DOHH2 (cell line): ENCODE measurements around the gene CCT8L2.
"Not testable (repeated sequence)": the region's sequence is repeated elsewhere in the genome, so short reads cannot be mapped to it uniquely, and the experiment has no call there.

Experiments
- H3F3A ChIP-seq: fragments of 200-600 bp; sonication (generic), shearing (Covaris generic); 2 replicates; pipeline ENCODE4 v1.6.0; 2016; ENCODE audit warnings: antibody characterized with exemption, mild to moderate bottlenecking; ENCODE audit not compliant: control insufficient read depth, insufficient read depth
- H3K27ac ChIP-seq: fragments of 200-600 bp; sonication (generic); 2 replicates; pipeline ENCODE4 v1.5.1; 2014; ENCODE audit warnings: low read depth, mild to moderate bottlenecking, low read length, moderate library complexity
- H3K27me3 ChIP-seq: fragments of 200-600 bp; sonication (generic); 2 replicates; pipeline ENCODE4 v1.6.1; 2014; ENCODE audit warnings: mild to moderate bottlenecking, low read length, mixed read lengths; ENCODE audit not compliant: control insufficient read depth
- H3K36me3 ChIP-seq: fragments of 200-600 bp; sonication (generic); 2 replicates; pipeline ENCODE4 v1.6.1; 2014; ENCODE audit warnings: mild to moderate bottlenecking, low read length, moderate library complexity, mixed read lengths; ENCODE audit not compliant: control insufficient read depth
- H3K4me1 ChIP-seq: fragments of 200-600 bp; sonication (generic); 2 replicates; pipeline ENCODE4 v1.6.1; 2014; ENCODE audit warnings: mild to moderate bottlenecking, low read length, mixed read lengths; ENCODE audit not compliant: control insufficient read depth
- H3K4me2 ChIP-seq: fragments of 200-600 bp; sonication (generic); 2 replicates; pipeline ENCODE4 v1.6.0; 2014; ENCODE audit warnings: mild to moderate bottlenecking, low read length, moderate library complexity
- H3K4me3 ChIP-seq: fragments of 200-600 bp; sonication (generic); 2 replicates; pipeline ENCODE4 v1.5.1; 2014; ENCODE audit warnings: mild to moderate bottlenecking, low read length, mixed read lengths
- H3K79me2 ChIP-seq: fragments of 200-600 bp; sonication (generic); 2 replicates; pipeline ENCODE4 v1.6.1; 2014; ENCODE audit warnings: mild to moderate bottlenecking, low read length, mixed read lengths; ENCODE audit not compliant: control insufficient read depth
- H3K9me2 ChIP-seq: fragments of 200-600 bp; sonication (generic); replicated peaks from 2 replicates; pipeline ENCODE4 v1.6.1; 2014; ENCODE audit warnings: mild to moderate bottlenecking, low read length, mixed read lengths; ENCODE audit not compliant: control insufficient read depth
- H3K9me3 ChIP-seq: fragments of 200-600 bp; sonication (generic); 2 replicates; pipeline ENCODE4 v1.6.1; 2014; ENCODE audit warnings: antibody characterized with exemption, low read length, mixed read lengths; ENCODE audit not compliant: control insufficient read depth, insufficient read depth
- H4K20me1 ChIP-seq: fragments of 200-600 bp; sonication (generic); 2 replicates; pipeline ENCODE4 v1.6.0; 2014; ENCODE audit warnings: low read depth, mild to moderate bottlenecking, antibody characterized with exemption, low read length, moderate library complexity; ENCODE audit not compliant: control insufficient read depth, insufficient read depth
- EZH2phosphoT487 ChIP-seq: fragments of 200-600 bp; sonication (generic); IDR thresholded peaks from 2 replicates; pipeline ENCODE4 v1.6.1; 2017; ENCODE audit warnings: borderline replicate concordance, mild to moderate bottlenecking, antibody characterized with exemption, low read length, moderate library complexity, mixed read lengths
- TF ChIP-seq, protein P1 (sequence below): fragments of 200-600 bp; sonication (generic); IDR thresholded peaks from one replicate; pipeline ENCODE4 v1.5.1; 2014; ENCODE audit warnings: antibody characterized with exemption, mild to moderate bottlenecking, low read depth, low read length; ENCODE audit not compliant: poor library complexity, severe bottlenecking

The CCT8L2 gene

DNA sequence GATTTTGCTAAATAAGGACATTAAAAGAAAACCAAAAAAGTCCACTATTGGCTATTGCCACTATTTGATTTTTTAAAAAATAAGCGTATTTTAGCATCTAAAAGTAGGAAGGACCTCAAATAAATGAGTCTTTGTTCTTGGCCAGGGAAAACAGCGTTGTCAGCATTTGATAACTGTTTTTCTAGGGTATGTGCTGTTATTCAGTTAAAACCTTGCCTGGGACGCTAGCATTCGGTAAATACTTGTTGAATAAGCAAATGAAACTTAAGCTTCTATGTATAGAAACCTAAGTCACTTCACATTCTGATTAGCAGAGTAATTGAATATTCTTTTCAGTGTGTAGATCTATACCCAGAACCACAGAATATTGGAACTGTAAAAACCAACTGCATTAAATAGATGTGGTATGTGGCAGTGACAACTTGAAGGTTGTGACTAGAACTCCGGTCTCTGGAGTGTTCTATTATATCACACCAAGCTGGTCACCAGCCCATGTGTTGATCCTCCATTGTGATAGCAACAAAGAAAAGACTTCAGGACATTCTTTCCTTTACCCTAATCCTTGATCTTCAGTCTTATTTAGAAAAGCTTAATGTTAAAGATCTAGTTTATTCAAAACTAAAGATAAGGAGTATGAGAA, 23.1 kb upstream of the CCT8L2 start:
- H3K9me3 ChIP-seq, H3K27ac ChIP-seq, H3K4me1 ChIP-seq, H3K27me3 ChIP-seq, H3K4me3 ChIP-seq, H3K79me2 ChIP-seq, H4K20me1 ChIP-seq, H3K9me2 ChIP-seq, H3K4me2 ChIP-seq, H3F3A ChIP-seq, H3K36me3 ChIP-seq: not testable (repeated sequence)

DNA sequence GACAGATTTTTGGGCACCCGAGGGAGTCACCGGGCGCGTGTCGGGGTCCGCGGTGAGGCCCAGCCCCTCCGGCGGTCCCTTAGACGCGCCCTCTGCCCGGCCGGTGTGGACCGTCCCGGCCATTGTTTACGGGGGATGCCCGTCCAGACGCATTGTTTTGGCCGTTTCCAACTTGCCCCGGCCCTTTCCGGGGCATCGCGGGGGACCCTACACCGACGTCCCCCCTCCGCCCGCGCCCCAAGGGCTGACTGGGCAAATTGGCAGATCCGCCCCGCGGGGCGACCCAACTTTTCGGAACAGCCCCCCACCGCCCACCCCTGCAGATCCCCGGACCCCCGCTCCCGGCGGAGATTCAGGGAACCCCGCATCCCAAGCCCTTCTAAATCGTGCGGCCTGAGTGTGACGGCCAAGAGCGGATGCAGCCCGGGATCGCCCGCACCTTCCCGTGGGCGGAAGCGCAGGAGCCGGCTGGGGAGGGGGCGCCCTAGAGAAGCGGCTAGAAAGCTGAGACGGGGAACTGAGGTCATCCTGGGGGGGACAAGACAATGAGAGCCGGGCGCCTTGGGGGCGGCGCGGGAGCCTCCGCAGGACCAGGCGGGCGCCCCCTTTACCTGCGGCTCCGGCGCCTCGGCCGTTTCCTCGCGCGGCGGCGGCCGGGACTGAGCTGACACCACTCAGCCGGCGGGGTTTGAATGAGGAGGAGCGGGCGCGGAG, 17.1 kb upstream of the CCT8L2 start:
- no peaks in the 10 kb centered on the region for H3K4me1 ChIP-seq
- no peak overlapping the region for H3K4me3 ChIP-seq
- H3K4me2 ChIP-seq = no peak overlapping the region
- H3K9me2 ChIP-seq = no peaks in the 10 kb centered on the region
- TF ChIP-seq, protein P1, sequence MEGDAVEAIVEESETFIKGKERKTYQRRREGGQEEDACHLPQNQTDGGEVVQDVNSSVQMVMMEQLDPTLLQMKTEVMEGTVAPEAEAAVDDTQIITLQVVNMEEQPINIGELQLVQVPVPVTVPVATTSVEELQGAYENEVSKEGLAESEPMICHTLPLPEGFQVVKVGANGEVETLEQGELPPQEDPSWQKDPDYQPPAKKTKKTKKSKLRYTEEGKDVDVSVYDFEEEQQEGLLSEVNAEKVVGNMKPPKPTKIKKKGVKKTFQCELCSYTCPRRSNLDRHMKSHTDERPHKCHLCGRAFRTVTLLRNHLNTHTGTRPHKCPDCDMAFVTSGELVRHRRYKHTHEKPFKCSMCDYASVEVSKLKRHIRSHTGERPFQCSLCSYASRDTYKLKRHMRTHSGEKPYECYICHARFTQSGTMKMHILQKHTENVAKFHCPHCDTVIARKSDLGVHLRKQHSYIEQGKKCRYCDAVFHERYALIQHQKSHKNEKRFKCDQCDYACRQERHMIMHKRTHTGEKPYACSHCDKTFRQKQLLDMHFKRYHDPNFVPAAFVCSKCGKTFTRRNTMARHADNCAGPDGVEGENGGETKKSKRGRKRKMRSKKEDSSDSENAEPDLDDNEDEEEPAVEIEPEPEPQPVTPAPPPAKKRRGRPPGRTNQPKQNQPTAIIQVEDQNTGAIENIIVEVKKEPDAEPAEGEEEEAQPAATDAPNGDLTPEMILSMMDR = no peak
- TF ChIP-seq EZH2phosphoT487 = no peak
- H3F3A ChIP-seq = no peaks in the 10 kb centered on the region
- no peaks in the 10 kb centered on the region for H3K27me3 ChIP-seq
- H3K27ac ChIP-seq = no peak overlapping the region
- H3K9me3 ChIP-seq = no peaks in the 10 kb centered on the region; the same call in 1 of the 2 replicates
- H3K36me3 ChIP-seq = no peaks in the 10 kb centered on the region
- H4K20me1 ChIP-seq = no peaks in the 10 kb centered on the region
- no peaks in the 10 kb centered on the region for H3K79me2 ChIP-seq

DNA sequence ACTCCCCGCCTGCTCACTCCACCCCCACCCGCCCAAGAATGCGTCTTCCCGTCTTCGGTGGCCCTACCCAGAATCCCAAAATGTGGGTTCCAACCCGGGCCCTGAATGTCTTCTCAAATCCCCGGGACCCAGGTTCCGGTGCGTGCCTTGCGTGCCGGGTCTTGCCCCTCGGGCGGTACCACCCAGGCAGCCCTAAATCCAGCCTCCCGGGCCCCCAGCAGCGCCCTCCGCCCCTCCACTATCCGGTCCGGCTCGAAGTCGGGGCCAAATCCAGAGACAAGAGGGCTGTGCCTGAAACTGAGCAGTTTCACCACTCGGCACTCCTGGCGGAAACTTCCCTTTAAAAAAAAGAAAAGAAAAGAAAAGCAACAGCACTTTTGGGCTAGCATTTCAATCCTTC, 16.3 kb upstream of the CCT8L2 start:
- H3F3A ChIP-seq = no peaks in the 10 kb centered on the region
- H3K4me3 ChIP-seq = no peak overlapping the region
- H3K4me2 ChIP-seq = no peak overlapping the region
- no peaks in the 10 kb centered on the region for H3K9me2 ChIP-seq
- no peaks in the 10 kb centered on the region for H3K36me3 ChIP-seq
- TF ChIP-seq EZH2phosphoT487 = no peak
- TF ChIP-seq, protein P1 = no peak
- H3K4me1 ChIP-seq = no peaks in the 10 kb centered on the region
- no peaks in the 10 kb centered on the region for H3K27me3 ChIP-seq
- no peaks in the 10 kb centered on the region; the same call in 1 of the 2 replicates for H3K9me3 ChIP-seq
- no peaks in the 10 kb centered on the region for H4K20me1 ChIP-seq
- H3K79me2 ChIP-seq = no peaks in the 10 kb centered on the region
- no peak overlapping the region for H3K27ac ChIP-seq

DNA sequence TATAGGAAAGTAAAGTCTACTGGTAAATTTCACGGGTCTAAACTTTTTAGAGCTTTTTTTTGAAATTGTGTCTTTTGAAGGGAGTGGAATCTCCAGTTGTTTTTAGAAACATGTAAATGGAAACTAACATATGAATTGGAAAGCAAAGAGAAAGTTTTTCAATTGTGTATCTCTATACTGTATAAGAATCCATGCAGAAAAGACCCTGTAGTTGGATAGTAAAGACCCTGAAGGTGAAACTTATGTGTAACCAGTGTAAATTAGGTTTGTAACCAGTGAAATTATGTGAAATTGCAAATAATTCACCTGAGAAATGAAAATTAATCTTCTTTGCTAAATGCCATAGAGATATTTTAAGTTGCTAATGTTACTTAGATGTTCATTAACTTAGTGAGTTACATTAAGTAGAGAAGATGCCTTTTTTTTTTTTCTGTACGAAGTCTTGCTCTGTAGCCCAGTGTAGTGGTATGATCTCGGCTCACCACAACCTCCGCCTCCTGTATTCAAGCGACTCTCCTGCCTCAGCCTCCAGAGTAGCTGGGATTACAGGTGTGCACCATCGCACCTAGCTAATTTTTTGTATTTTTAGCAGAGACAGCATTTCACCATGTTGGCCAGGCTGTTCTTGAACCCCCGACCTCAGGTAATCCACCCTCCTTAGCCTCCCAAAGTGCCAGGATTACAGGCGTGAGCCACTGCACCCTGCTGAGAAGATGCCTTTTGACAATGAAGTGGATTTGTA, 11.8 kb upstream of the CCT8L2 start:
- H4K20me1 ChIP-seq, H3K79me2 ChIP-seq, H3K9me3 ChIP-seq, H3K4me2 ChIP-seq, H3K27ac ChIP-seq, H3K4me1 ChIP-seq, H3K36me3 ChIP-seq, H3K9me2 ChIP-seq, H3K4me3 ChIP-seq, H3F3A ChIP-seq, H3K27me3 ChIP-seq: not testable (repeated sequence)

DNA sequence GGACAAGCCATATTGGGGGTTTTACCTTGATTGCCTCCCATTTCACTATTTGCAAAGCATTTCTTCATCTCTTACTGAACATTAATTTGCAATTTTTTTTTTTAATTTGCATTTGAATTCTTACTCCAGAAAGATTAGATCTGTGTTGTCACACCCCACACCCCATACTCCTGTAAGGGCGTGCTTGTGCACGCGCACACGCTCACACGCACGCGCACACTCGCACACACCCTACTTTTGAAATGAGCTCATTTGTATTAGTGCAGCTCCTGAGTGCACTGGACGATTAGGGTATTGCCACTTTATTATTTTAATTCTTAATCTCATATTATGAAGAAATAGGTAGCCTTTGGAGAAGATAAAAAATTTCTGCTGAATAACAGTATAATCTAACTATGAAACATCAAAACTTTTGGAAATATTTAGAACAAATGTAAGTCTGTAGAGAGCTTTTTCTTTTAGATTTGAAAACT, 11.2 kb upstream of the CCT8L2 start:
- H3K4me3 ChIP-seq, H4K20me1 ChIP-seq: not testable (repeated sequence)

More for the DNA sequence above, 11.2 kb upstream of the CCT8L2 start:
- H3K36me3 ChIP-seq, H3F3A ChIP-seq, H3K9me3 ChIP-seq, H3K4me1 ChIP-seq, H3K27me3 ChIP-seq, H3K4me2 ChIP-seq, H3K79me2 ChIP-seq, H3K9me2 ChIP-seq, H3K27ac ChIP-seq: not testable (repeated sequence)
